22Rv1 (cell line): ENCODE results near the gene OR8I2.

Experiments
- CTCF ChIP-seq: fragments of 450-650 bp; IDR thresholded peaks from 2 replicates; pipeline ENCODE4 v1.5.1; 2017; ENCODE audit warnings: mild to moderate bottlenecking
- ZFX ChIP-seq: fragments of 450-650 bp; IDR thresholded peaks from 2 replicates; pipeline ENCODE4 v1.6.1; 2017; ENCODE audit warnings: antibody characterized with exemption, borderline replicate concordance

- TF ChIP-seq CTCF (no peak), ZFX (no peak)
Measured at GRCh38 chr11:56140151-56140661, 47.1 kb downstream of the OR8I2 start, which contains the start of gene OR8J3.
